ENCODE results near the gene OTUD7B.

- TF ChIP-seq TAF1 (IDR thresholded peaks at IDR 0.05; ENCODE audit: borderline replicate concordance, low read depth, low read length) (no peak), POLR2A (IDR thresholded peaks at IDR 0.05; ENCODE audit: low read depth, low read length) (no peak)
Observed at GRCh38 chr1:149979245-149979971, 31.1 kb downstream of the OTUD7B start.
